GM19193 (cell line): ENCODE measurements around the gene DCPS.

ENCODE experiments used
- POLR2A ChIP-seq: IDR thresholded peaks from 4 replicates; pipeline ENCODE4 v1.6.1; 2011; ENCODE audit not compliant: insufficient read depth, insufficient read length; ENCODE audit errors: extremely low read depth

The DCPS gene

GRCh38 chr11:126311401-126312291 lies 7.8 kb downstream of the DCPS start:
- TF ChIP-seq POLR2A, result no peak

DNA sequence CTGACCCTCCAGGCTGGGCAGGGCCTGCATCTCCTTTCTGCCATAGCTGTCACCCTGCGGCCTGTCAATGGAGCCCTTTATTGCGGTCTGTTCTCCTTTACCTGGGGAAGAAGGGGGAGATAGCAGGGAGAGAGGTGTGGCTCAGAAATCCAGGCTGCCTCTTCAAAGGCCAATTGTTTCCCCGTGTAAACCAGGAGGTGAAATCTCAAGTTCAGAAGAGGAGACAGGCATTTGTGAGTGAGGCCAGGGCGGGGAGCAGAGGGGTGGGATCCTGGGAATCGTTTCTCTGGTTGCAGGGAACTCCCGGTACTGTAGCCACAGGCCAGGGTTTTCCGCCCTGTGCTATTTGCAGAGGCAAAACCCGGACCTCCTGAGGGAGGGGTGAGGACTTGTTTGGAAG lies 9.1 kb downstream of the DCPS start:
- TF ChIP-seq POLR2A, result no peak

- no peak for TF ChIP-seq POLR2A
Measured at GRCh38 chr11:126313826-126314225, 10.0 kb downstream of the DCPS start.

- no peak for TF ChIP-seq POLR2A
Measured at GRCh38 chr11:126317432-126317755, 13.5 kb downstream of the DCPS start.

DNA sequence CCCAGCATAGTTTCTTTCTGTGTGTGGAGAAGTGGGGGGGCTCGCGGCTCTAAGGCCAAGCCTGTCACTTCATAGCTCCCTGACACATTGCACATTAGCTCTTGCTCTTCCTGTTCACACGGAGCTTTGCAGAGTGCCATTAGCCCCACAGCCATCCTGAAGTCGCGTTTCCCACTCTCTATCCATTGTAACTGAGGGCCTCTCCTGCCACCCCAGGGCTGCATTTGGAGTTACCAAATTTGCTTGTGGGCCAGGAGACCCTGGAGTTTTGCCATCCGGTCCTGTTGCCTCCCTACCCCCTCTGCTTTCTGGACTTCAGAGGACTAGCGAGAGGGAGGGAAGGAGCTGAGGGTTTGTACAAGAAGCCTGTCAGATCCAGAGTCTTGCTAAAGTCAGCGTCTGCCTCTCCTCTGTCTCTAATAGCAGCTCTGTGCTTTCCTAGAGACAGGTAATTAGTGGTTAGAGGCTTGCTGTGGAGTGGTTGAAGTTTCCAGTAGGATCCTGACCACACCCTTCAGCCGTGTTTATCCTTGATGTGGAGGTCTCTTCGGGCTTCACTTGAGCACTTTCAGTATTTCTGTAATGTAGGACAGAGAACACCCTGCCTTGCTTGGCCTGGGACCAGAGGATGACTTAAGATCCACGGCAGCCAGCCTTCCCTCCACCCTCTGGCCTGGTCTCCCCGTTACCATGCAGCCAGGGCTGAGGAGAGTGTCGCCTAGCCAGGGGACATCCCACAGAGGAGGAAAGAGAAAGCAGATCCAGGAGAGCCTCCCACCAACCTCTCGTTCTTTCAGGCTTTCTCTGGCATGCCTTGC lies 14.1 kb downstream of the DCPS start:
- TF ChIP-seq POLR2A, result no peak

- TF ChIP-seq POLR2A, result no peak
Measured at GRCh38 chr11:126318574-126319373, 14.9 kb downstream of the DCPS start.

- no peak for TF ChIP-seq POLR2A
Measured at GRCh38 chr11:126319374-126319740, 15.5 kb downstream of the DCPS start.

GRCh38 chr11:126322996-126323395 lies 19.1 kb downstream of the DCPS start:
- no peak for TF ChIP-seq POLR2A

- TF ChIP-seq POLR2A, result no peak
Measured at GRCh38 chr11:126327281-126328000, 23.6 kb downstream of the DCPS start.

DNA sequence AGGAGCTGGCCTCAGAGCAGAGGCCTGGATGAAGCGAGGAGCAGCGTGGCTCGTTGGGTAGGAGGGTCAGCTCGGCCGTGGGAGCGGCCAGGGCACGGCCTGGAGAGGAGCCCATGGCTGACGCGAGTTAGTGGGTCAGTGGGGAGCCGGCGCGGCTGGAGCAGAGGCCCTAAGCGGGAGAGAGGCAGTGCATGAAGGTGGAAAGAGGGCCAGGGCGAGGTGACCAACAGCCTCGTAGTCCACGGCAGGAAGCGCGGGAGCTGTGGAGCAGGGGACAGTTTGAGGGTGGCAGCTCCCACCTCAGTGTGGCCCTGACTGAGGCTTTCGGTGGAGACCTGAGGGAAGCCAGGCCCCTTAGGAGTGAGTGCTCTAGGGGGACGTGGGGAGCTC lies 24.1 kb downstream of the DCPS start:
- no peak for TF ChIP-seq POLR2A

GRCh38 chr11:126328444-126328843 lies 24.6 kb downstream of the DCPS start:
- TF ChIP-seq POLR2A, result no peak

DNA sequence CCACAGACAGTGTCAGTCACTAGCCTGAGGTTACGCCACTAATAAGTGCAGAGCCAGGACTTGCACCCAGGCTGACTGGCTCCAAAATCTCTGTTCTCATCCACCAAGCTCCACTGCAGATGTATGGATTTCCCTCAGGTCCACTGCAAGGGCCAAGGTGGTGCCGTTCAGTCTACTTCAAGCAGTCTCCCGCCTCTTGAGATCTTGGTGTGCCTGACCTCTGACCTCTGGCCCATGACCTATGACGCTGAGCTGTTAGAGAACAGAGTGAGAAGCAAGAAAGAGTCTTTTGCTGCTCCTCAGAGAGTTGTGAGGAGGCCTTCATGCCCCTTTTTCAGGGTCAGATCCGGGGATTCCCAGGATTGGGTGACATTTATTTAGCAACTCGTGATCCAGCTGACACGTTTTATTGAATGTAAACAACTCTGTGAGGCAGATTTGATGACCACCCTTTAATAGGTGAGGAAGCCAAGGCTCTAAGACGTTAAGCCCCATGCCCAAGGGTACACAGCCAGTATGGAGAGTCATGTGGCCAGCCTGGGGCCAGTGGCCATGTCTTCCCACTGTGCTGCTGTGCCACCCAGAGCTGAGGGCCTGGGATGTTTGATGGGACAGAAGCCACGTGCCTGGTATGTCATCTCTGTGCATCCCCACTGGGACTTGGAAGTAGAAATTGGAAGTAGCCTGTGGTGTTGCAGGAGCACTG lies 25.2 kb downstream of the DCPS start:
- TF ChIP-seq POLR2A, result no peak

- no peak for TF ChIP-seq POLR2A
Measured at GRCh38 chr11:126329644-126330211, 25.9 kb downstream of the DCPS start.

DNA sequence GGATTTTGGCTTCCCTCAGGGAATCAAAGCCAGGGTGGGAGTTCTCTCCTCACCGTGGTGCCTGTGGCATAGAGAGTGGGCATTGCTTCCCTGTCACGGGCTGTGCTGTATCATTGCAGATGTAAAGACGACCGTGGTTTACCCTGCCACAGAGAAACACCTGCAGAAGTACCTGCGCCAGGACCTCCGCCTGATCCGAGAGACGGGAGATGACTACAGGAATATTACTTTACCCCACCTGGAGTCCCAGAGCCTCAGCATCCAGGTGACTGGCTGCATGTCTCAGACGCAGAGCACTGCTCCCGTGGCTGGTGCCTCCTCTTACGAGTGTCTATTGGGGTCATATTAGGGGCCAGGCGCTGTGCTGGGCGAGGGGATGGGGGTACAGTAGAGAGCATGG lies 27.4 kb downstream of the DCPS start:
- TF ChIP-seq POLR2A, result no peak
